Ovary (tissue), 9 donors: ENCODE measurements around the gene RASA4B. TPM values are rescaled to one million over a fixed set of nuclear protein-coding genes. Genes with fewer than 3 reads are reported as not detected.

Source experiments
- DNase-seq, 5 donors: peaks; one replicate each; pipeline ENCODE4 v3.0.0-alpha.2; 2019 to 2020
- H3K27ac ChIP-seq, 2 donors: fragments of 200-600 bp; one replicate each; pipeline versions ENCODE4 v1.5.1 to v1.8.0; 2019 to 2022
- H3K27me3 ChIP-seq: fragments of 200-600 bp; one replicate; pipeline ENCODE4 v1.8.0; 2022
- H3K36me3 ChIP-seq: fragments of 200-600 bp; sonication (generic); one replicate; pipeline ENCODE4 v1.5.1; 2019
- H3K4me1 ChIP-seq: one replicate; pipeline ENCODE4 v1.8.1; 2013; ENCODE audit warnings: mild to moderate bottlenecking, moderate library complexity; ENCODE audit not compliant: insufficient read depth
- H3K4me3 ChIP-seq: fragments of 200-600 bp; sonication (generic); one replicate; pipeline ENCODE4 v1.5.1; 2017
- H3K9me3 ChIP-seq, 2 donors: fragments of 200-600 bp in 1 of 2; sonication (generic) in 1 of 2; one replicate each; pipeline versions ENCODE4 v1.5.1 to v1.8.1; 2013 to 2019; ENCODE audit warnings: mild to moderate bottlenecking in 1 of 2, moderate library complexity in 1 of 2
- CTCF ChIP-seq, 3 donors: fragments of 450-650 bp in 2 of 3; fragments of 200-600 bp in 1 of 3; IDR thresholded peaks; one replicate each; pipeline versions ENCODE4 v1.5.1 to v1.8.0; 2016 to 2022; ENCODE audit warnings: antibody characterized with exemption in 3 of 3, mild to moderate bottlenecking in 1 of 3
- EP300 ChIP-seq: sonication (generic); formaldehyde crosslinking; IDR thresholded peaks from one replicate; pipeline ENCODE4 v1.6.1; 2017; ENCODE audit warnings: antibody characterized with exemption
- POLR2A ChIP-seq: fragments of 450-650 bp; IDR thresholded peaks from one replicate; pipeline ENCODE4 v1.6.1; 2017; ENCODE audit warnings: antibody characterized with exemption, mild to moderate bottlenecking, moderate library complexity
- whole genome bisulfite sequencing, 3 donors: extraction: QIAGEN DNeasy Blood & Tissue Kit in 1 of 3; methylation state at CpG; one replicate each; pipeline versions ENCODE4 v1.1.5 to v1.1.7; 2013 to 2017; 5-methylcytosine and 5-hydroxymethylcytosine counted together
- intact Hi-C, 4 donors: fragments of 100-400 bp; cut with DNase I; formaldehyde crosslinking; loops; one replicate each; pipeline versions ENCODE4 v1.11.0 to v1.15.1; 2022 to 2023
- polyA plus RNA-seq, 2 donors: library from polyadenylated mRNA; stranded (reverse); fragments of 200-250 nt in 1 of 2; fragments of 350-450 nt in 1 of 2; fragmentation: Illumina TruSeq in 1 of 2; extraction: RNeasy Lipid Tissue Mini Kit (QIAGEN cat#74804) in 1 of 2; gene quantifications; one replicate each; pipeline ENCODE4 v1.2.3, GENCODE V29; 2013 to 2014
- total RNA-seq, 7 donors: library from RNA; depleted of rRNA in 2 of 7; stranded (reverse); fragments of >200 nt in 2 of 7; fragmentation: NEBNext Ultra II Directional in 3 of 7; extraction: Animal tissue kit (Norgen Biotek cat#: 25700) in 3 of 7; gene quantifications; one replicate each; pipeline versions ENCODE4 v1.1.0 to v1.2.4, GENCODE V29; 2016 to 2023
- donor health status: DM: no; HTN: no; CAD: no; lungs with moderate emphysema.
- donor health status: DM: no; HTN: no; CAD: no.
- donor health status: Bipolar disorder and iron deficiency.
- donor health status: DM: yes; HTN: yes; CAD: no.
- donor health status: DM: no; HTN: no; CAD: no.
- donor health status: DM: yes; HTN: yes; CAD: no.

RASA4B gene
- total and polyA plus RNA-seq, 9 donors, result 2.1 to 36.2 (median 12.6) TPM

- Histone ChIP-seq H3K9me3 (no peaks in the 10 kb centered on the region), H3K27ac (no peak overlapping the region), H3K27me3 (no peaks in the 10 kb centered on the region), H3K36me3 (no peaks in the 10 kb centered on the region), H3K4me1 (peaks cover 7% of the 10 kb centered on the region), H3K4me3 (no peak overlapping the region)
- TF ChIP-seq POLR2A, result no peak
- TF ChIP-seq EP300, result no peak
- TF ChIP-seq CTCF (IDR thresholded peaks at IDR 0.05), result no peak
- DNase-seq, result peak in 2 of 5 donors; percentile 26 to 38
- intact Hi-C loops, result no loop called here
- 77 to 85% (median 77%) methylated on average over 23 to 24 of the region's 24 CpGs for WGBS, 3 donors
Measured at GRCh38 chr7:102469351-102469971, 48.1 kb downstream of the RASA4B start.

GRCh38 chr7:102468478-102469350 lies 48.9 kb downstream of the RASA4B start:
- Histone ChIP-seq H3K36me3 (no peaks in the 10 kb centered on the region), H3K4me3 (no peak overlapping the region), H3K9me3 (no peaks in the 10 kb centered on the region), H3K27ac (no peak overlapping the region), H3K4me1 (peaks cover 13% of the 10 kb centered on the region), H3K27me3 (no peaks in the 10 kb centered on the region)
- WGBS, 3 donors, result 73 to 88% (median 77%) methylated on average over 38 to 40 of the region's 40 CpGs
- no peak for TF ChIP-seq CTCF (IDR thresholded peaks at IDR 0.05)
- TF ChIP-seq POLR2A, result no peak
- no peak for TF ChIP-seq EP300
- intact Hi-C loops, result no loop called here
- DNase-seq, result peak in 2 of 5 donors; percentile 41 to 53

DNA sequence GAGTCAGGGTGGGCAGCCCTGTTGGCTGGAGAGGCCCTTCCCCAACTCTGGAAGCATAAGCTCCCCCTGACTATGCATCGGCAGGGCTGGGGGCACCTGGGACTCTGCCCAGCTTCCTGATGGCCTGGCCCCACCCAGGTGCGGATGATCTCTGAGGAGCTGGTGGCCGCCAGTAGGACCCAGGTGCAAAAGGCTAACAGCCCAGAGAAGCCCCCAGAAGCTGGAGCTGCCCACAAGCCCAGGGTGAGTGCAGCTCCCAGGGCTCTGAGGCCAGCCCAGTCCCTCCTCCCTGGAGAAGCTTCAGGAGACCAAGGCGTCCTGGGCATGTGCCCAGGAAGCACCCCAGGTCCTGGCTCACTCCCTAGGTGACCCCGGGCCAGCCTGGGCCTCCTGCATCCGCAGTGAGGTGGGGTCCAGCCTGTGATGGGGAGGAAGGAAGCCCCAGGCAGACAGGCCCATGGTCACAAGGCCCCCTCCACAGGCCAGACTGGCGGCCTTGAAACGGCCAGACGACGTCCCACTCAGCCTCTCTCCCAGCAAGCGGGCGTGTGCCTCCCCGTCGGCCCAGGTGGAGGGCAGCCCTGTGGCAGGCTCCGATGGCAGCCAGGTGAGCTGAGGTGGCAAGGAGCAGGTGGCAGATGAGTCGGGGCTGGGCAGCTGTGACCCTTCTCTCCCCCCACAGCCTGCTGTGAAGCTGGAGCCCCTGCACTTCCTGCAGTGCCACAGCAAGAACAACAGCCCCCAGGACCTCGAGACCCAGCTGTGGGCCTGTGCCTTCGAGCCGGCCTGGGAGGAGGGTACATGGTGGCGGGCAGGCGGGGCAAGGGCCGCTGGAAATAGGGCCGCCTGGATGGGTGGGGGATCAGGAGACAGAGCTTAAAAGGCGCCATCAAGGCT lies 49.7 kb downstream of the RASA4B start:
- intact Hi-C loops, result no loop called here
- Histone ChIP-seq H3K9me3 (no peaks in the 10 kb centered on the region), H3K4me1 (peaks cover 14% of the 10 kb centered on the region), H3K4me3 (no peak overlapping the region), H3K27ac (no peak overlapping the region), H3K36me3 (no peaks in the 10 kb centered on the region), H3K27me3 (no peaks in the 10 kb centered on the region)
- 72 to 86% (median 82%) methylated on average over 23 to 24 of the region's 24 CpGs for WGBS, 3 donors
- no peak for TF ChIP-seq EP300
- TF ChIP-seq POLR2A, result no peak
- TF ChIP-seq CTCF (IDR thresholded peaks at IDR 0.05), result no peak
- peak in 2 of 5 donors; percentile 28 to 38 for DNase-seq

GRCh38 chr7:102466097-102466496 lies 51.5 kb downstream of the RASA4B start:
- no peak for DNase-seq
- no peaks in the 10 kb centered on the region for H3K36me3 ChIP-seq
- H3K27ac ChIP-seq, result no peak overlapping the region
- no peaks in the 10 kb centered on the region for H3K27me3 ChIP-seq
- 92 to 95% (median 95%) methylated on average over 7 of the region's 7 CpGs for WGBS, 3 donors
- H3K4me1 ChIP-seq, result peaks cover 14% of the 10 kb centered on the region
- intact Hi-C loops, result no loop called here
- no peaks in the 10 kb centered on the region for H3K9me3 ChIP-seq
- H3K4me3 ChIP-seq, result no peak overlapping the region
- no peak for TF ChIP-seq POLR2A
- TF ChIP-seq EP300, result no peak
- no peak for TF ChIP-seq CTCF (IDR thresholded peaks at IDR 0.05)
